ENCODE measurements around the gene AKAP14.
A peak's percentile ranks its signal among the peaks of the same experiment; 100 is the strongest.
"Not testable (repeated sequence)": the region's sequence is repeated elsewhere in the genome, so short reads cannot be mapped to it uniquely, and the experiment has no call there.

The AKAP14 gene

GRCh38 chrX:119941336-119941735, 45.6 kb downstream of the AKAP14 start:
- Histone ChIP-seq H3K9ac (ENCODE audit: low read depth, low read length) (no peak overlapping the region), H3K27me3 (ENCODE audit: insufficient read depth, low read length) (no peaks in the 10 kb centered on the region), H3K4me1 (ENCODE audit: insufficient read depth, low read length) (no peaks in the 10 kb centered on the region), H3K36me3 (ENCODE audit: insufficient read depth, low read depth, low read length) (no peaks in the 10 kb centered on the region), H3K4me3 (ENCODE audit: low read length) (no peak overlapping the region), H3K27ac (ENCODE audit: low read length) (no peak overlapping the region), H3K9me3 (ENCODE audit: insufficient read depth, low read depth, low read length) (no peaks in the 10 kb centered on the region)

GRCh38 chrX:119942173-119942819, 46.6 kb downstream of the AKAP14 start:
- no peaks in the 10 kb centered on the region for H3K9me3 ChIP-seq (ENCODE audit: insufficient read depth, low read depth, low read length)
- H3K4me3 ChIP-seq (ENCODE audit: low read length) = peak overlapping the region; percentile 88
- H3K9ac ChIP-seq (ENCODE audit: low read depth, low read length) = peak overlapping the region; percentile 79; the same call in 1 of the 2 replicates
- no peaks in the 10 kb centered on the region for H3K4me1 ChIP-seq (ENCODE audit: insufficient read depth, low read length)
- no peaks in the 10 kb centered on the region for H3K36me3 ChIP-seq (ENCODE audit: insufficient read depth, low read depth, low read length)
- H3K27me3 ChIP-seq (ENCODE audit: insufficient read depth, low read length) = no peaks in the 10 kb centered on the region
- H3K27ac ChIP-seq (ENCODE audit: low read length) = no peak overlapping the region

- peak overlapping the region; percentile 5 for H3K27ac ChIP-seq (ENCODE audit: low read length)
- peak overlapping the region; percentile 88 for H3K4me3 ChIP-seq (ENCODE audit: low read length)
Measured at GRCh38 chrX:119942831-119943184, 47.1 kb downstream of the AKAP14 start.

GRCh38 chrX:119943185-119943988, 47.7 kb downstream of the AKAP14 start, which contains the start of gene NKAP:
NKAP (minus strand) TSS chrX:119943751; CDS start chrX:119943605, 146 bp downstream.
- Histone ChIP-seq H3K27ac (ENCODE audit: low read length) (peak within 1 kb of the TSS; percentile 5), H3K36me3 (ENCODE audit: insufficient read depth, low read depth, low read length) (no peaks in the 10 kb centered on the region), H3K4me1 (ENCODE audit: insufficient read depth, low read length) (no peaks in the 10 kb centered on the region), H3K9me3 (ENCODE audit: insufficient read depth, low read depth, low read length) (no peaks in the 10 kb centered on the region), H3K9ac (ENCODE audit: low read depth, low read length) (peak within 1 kb of the TSS; percentile 79), H3K27me3 (ENCODE audit: insufficient read depth, low read length) (no peaks in the 10 kb centered on the region), H3K4me3 (ENCODE audit: low read length) (peak within 1 kb of the TSS; percentile 88)

More at GRCh38 chrX:119942831-119943184, 47.1 kb downstream of the AKAP14 start:
- Histone ChIP-seq H3K9me3 (ENCODE audit: insufficient read depth, low read depth, low read length) (no peaks in the 10 kb centered on the region), H3K4me1 (ENCODE audit: insufficient read depth, low read length) (no peaks in the 10 kb centered on the region), H3K9ac (ENCODE audit: low read depth, low read length) (peak overlapping the region; percentile 79), H3K36me3 (ENCODE audit: insufficient read depth, low read depth, low read length) (no peaks in the 10 kb centered on the region), H3K27me3 (ENCODE audit: insufficient read depth, low read length) (no peaks in the 10 kb centered on the region)

- Histone ChIP-seq H3K27ac (ENCODE audit: low read length) (no peak overlapping the region), H3K36me3 (ENCODE audit: insufficient read depth, low read depth, low read length) (no peaks in the 10 kb centered on the region), H3K27me3 (ENCODE audit: insufficient read depth, low read length) (no peaks in the 10 kb centered on the region), H3K4me3 (ENCODE audit: low read length) (no peak overlapping the region), H3K4me1 (ENCODE audit: insufficient read depth, low read length) (no peaks in the 10 kb centered on the region), H3K9me3 (ENCODE audit: insufficient read depth, low read depth, low read length) (no peaks in the 10 kb centered on the region), H3K9ac (ENCODE audit: low read depth, low read length) (no peak overlapping the region)
Measured at GRCh38 chrX:119945481-119945880, 49.8 kb downstream of the AKAP14 start.

- H3K4me3 ChIP-seq (ENCODE audit: low read length) = no peak overlapping the region
- no peak overlapping the region for H3K27ac ChIP-seq (ENCODE audit: low read length)
- H3K9me3 ChIP-seq (ENCODE audit: insufficient read depth, low read depth, low read length) = no peaks in the 10 kb centered on the region
- no peaks in the 10 kb centered on the region for H3K4me1 ChIP-seq (ENCODE audit: insufficient read depth, low read length)
- H3K27me3 ChIP-seq (ENCODE audit: insufficient read depth, low read length) = no peaks in the 10 kb centered on the region; the same call in 1 of the 2 replicates
- no peak overlapping the region for H3K9ac ChIP-seq (ENCODE audit: low read depth, low read length)
- no peaks in the 10 kb centered on the region for H3K36me3 ChIP-seq (ENCODE audit: insufficient read depth, low read depth, low read length)
Measured at GRCh38 chrX:119948381-119948780, 52.7 kb downstream of the AKAP14 start.

GRCh38 chrX:119954374-119954773, 58.7 kb downstream of the AKAP14 start:
- H3K4me3 ChIP-seq (ENCODE audit: low read length) = no peak overlapping the region
- H3K9me3 ChIP-seq (ENCODE audit: insufficient read depth, low read depth, low read length) = no peaks in the 10 kb centered on the region
- H3K36me3 ChIP-seq (ENCODE audit: insufficient read depth, low read depth, low read length) = no peaks in the 10 kb centered on the region
- no peak overlapping the region for H3K9ac ChIP-seq (ENCODE audit: low read depth, low read length)
- H3K27ac ChIP-seq (ENCODE audit: low read length) = no peak overlapping the region
- H3K4me1 ChIP-seq (ENCODE audit: insufficient read depth, low read length) = no peaks in the 10 kb centered on the region
- H3K27me3 ChIP-seq (ENCODE audit: insufficient read depth, low read length) = no peaks in the 10 kb centered on the region; the same call in 1 of the 2 replicates

GRCh38 chrX:119955807-119956570, 60.3 kb downstream of the AKAP14 start:
- H3K27me3 ChIP-seq (ENCODE audit: insufficient read depth, low read length); H3K9me3 ChIP-seq (ENCODE audit: insufficient read depth, low read depth, low read length); H3K36me3 ChIP-seq (ENCODE audit: insufficient read depth, low read depth, low read length); H3K27ac ChIP-seq (ENCODE audit: low read length); H3K9ac ChIP-seq (ENCODE audit: low read depth, low read length); H3K4me1 ChIP-seq (ENCODE audit: insufficient read depth, low read length); H3K4me3 ChIP-seq (ENCODE audit: low read length): not testable (repeated sequence)

GRCh38 chrX:119960625-119961024, 64.9 kb downstream of the AKAP14 start:
- H3K4me3 ChIP-seq (ENCODE audit: low read length) = no peak overlapping the region
- no peaks in the 10 kb centered on the region for H3K36me3 ChIP-seq (ENCODE audit: insufficient read depth, low read depth, low read length)
- no peaks in the 10 kb centered on the region for H3K27me3 ChIP-seq (ENCODE audit: insufficient read depth, low read length)
- H3K9me3 ChIP-seq (ENCODE audit: insufficient read depth, low read depth, low read length) = peaks cover 3% of the 10 kb centered on the region; the same call in 1 of the 2 replicates
- H3K9ac ChIP-seq (ENCODE audit: low read depth, low read length) = no peak overlapping the region
- no peaks in the 10 kb centered on the region for H3K4me1 ChIP-seq (ENCODE audit: insufficient read depth, low read length)
- H3K27ac ChIP-seq (ENCODE audit: low read length) = no peak overlapping the region

GRCh38 chrX:119966837-119967236, 71.1 kb downstream of the AKAP14 start:
- not testable (repeated sequence) for H3K27ac ChIP-seq (ENCODE audit: low read length); H3K36me3 ChIP-seq (ENCODE audit: insufficient read depth, low read depth, low read length); H3K9me3 ChIP-seq (ENCODE audit: insufficient read depth, low read depth, low read length); H3K4me3 ChIP-seq (ENCODE audit: low read length); H3K4me1 ChIP-seq (ENCODE audit: insufficient read depth, low read length); H3K27me3 ChIP-seq (ENCODE audit: insufficient read depth, low read length); H3K9ac ChIP-seq (ENCODE audit: low read depth, low read length)
